Measurements from ENCODE around the gene CNIH4. TPM values are rescaled to one million over a fixed set of nuclear protein-coding genes. Genes with fewer than 3 reads are reported as not detected.

CNIH4 gene
- total RNA-seq, 1 experiment from 2014 or later, result 104 TPM

- no CpG with 5 or more reads among the region's 9 CpGs for WGBS (ENCODE audit: extremely low coverage, insufficient read length, low lambda C conversion rate)
- no peak for TF ChIP-seq CTCF (conservative IDR thresholded peaks at IDR 0.05)
- H2AFZ ChIP-seq (ENCODE audit: low read length), result no peak overlapping the region
Measured at GRCh38 chr1:224357626-224358124, 996 bp downstream of the CNIH4 start.

More at GRCh38 chr1:224357626-224358124, 996 bp downstream of the CNIH4 start:
- peak overlapping the region; percentile 89 to 93 for H3K4me3 Mint-ChIP-seq
- no peak overlapping the region for H3K23ac ChIP-seq (ENCODE audit: insufficient read length, low read depth, low read length)
- H3K36me3 Mint-ChIP-seq (ENCODE audit: insufficient read depth in 1 of 3, low read depth in 3 of 3), result peaks cover 5 to 30% (median 18%) of the 10 kb centered on the region in 3 experiments
- no peak overlapping the region for H3T11ph ChIP-seq (ENCODE audit: low read length)
- no peak overlapping the region for H3K18ac ChIP-seq (ENCODE audit: insufficient read length, low read depth, low read length)
- H2BK20ac ChIP-seq (ENCODE audit: low read depth, low read length, poor library complexity, severe bottlenecking), result no peak overlapping the region
- H2BK12ac ChIP-seq (ENCODE audit: insufficient read length, low read depth, low read length), result no peak overlapping the region
- H3K79me2 ChIP-seq (ENCODE audit: insufficient read depth, low read length), result peaks cover 17% of the 10 kb centered on the region; the same call in 1 of the 2 replicates
- peaks cover 0 to 5% of the 10 kb centered on the region in 2 experiments; a peak in 3 of 5 replicates for H3K9me3 Mint-ChIP-seq
- DNase-seq, result no peak
- no peak overlapping the region for H3K4ac ChIP-seq (ENCODE audit: low read depth, low read length)
- no peak overlapping the region for H2BK120ac ChIP-seq (ENCODE audit: low read depth, low read length, poor library complexity, severe bottlenecking)
- no peaks in the 10 kb centered on the region for H4K20me1 ChIP-seq (ENCODE audit: control insufficient read depth, insufficient read depth, insufficient read length)
- no peak overlapping the region for H4K91ac ChIP-seq (ENCODE audit: insufficient read length, low read depth, low read length)
- H3K56ac ChIP-seq (ENCODE audit: insufficient read length, low read depth, low read length), result no peak overlapping the region
- H3K9me3 ChIP-seq (ENCODE audit: control insufficient read depth, low read depth, low read length), result no peaks in the 10 kb centered on the region
- H3K4me2 ChIP-seq (ENCODE audit: insufficient read depth, insufficient read length, low read length), result peak overlapping the region; percentile 71
- peak overlapping the region; percentile 59 for H3K9ac ChIP-seq (ENCODE audit: extremely low read depth, insufficient read length, low read length)
- peak overlapping the region; percentile 3 to 37 (median 8); a peak in 4 of 7 replicates for H3K27ac Mint-ChIP-seq
- no peak overlapping the region for H2BK15ac ChIP-seq (ENCODE audit: low read depth, low read length)
- no peak overlapping the region for H3K27ac ChIP-seq (ENCODE audit: insufficient read length, low read depth, low read length)
- no peak overlapping the region for H2BK5ac ChIP-seq (ENCODE audit: insufficient read length, low read length)
- H3K4me1 Mint-ChIP-seq, result peaks cover 20 to 24% of the 10 kb centered on the region in 2 experiments
- H3K27me3 Mint-ChIP-seq (ENCODE audit: low read depth), result no peaks in the 10 kb centered on the region
- H3K79me1 ChIP-seq (ENCODE audit: insufficient read depth, low read depth, low read length, poor library complexity, severe bottlenecking), result peaks cover 7% of the 10 kb centered on the region
- H4K8ac ChIP-seq (replicated peaks; ENCODE audit: insufficient read length, low read depth, low read length), result no peak overlapping the region
- no peak overlapping the region for H4K5ac ChIP-seq (ENCODE audit: insufficient read length, low read depth, low read length)
- H2AK5ac ChIP-seq (ENCODE audit: insufficient read length, low read length), result no peak overlapping the region
- H3K27me3 ChIP-seq (ENCODE audit: insufficient read depth, low read length), result no peaks in the 10 kb centered on the region
- no peak overlapping the region for H3K14ac ChIP-seq (ENCODE audit: insufficient read depth, low read length)
- peaks cover 2% of the 10 kb centered on the region; the same call in 1 of the 2 replicates for H3K4me1 ChIP-seq (ENCODE audit: insufficient read depth, low read length)
- H3K23me2 ChIP-seq (ENCODE audit: insufficient read length, low read depth, low read length, poor library complexity, severe bottlenecking), result no peaks in the 10 kb centered on the region

All from H9 (cell line).